HG02981 (cell line): ENCODE measurements around the gene NEURL1.
"Not testable (repeated sequence)": the region's sequence is repeated elsewhere in the genome, so short reads cannot be mapped to it uniquely, and the experiment has no call there.

ENCODE experiments used
- ATAC-seq: cut with Tn5 transposase; IDR thresholded peaks from one replicate; pipeline ENCODE4 v1.9.1; 2021; ENCODE audit warnings: mild to moderate bottlenecking, moderate library complexity; ENCODE audit not compliant: unreplicated experiment

NEURL1 gene

DNA sequence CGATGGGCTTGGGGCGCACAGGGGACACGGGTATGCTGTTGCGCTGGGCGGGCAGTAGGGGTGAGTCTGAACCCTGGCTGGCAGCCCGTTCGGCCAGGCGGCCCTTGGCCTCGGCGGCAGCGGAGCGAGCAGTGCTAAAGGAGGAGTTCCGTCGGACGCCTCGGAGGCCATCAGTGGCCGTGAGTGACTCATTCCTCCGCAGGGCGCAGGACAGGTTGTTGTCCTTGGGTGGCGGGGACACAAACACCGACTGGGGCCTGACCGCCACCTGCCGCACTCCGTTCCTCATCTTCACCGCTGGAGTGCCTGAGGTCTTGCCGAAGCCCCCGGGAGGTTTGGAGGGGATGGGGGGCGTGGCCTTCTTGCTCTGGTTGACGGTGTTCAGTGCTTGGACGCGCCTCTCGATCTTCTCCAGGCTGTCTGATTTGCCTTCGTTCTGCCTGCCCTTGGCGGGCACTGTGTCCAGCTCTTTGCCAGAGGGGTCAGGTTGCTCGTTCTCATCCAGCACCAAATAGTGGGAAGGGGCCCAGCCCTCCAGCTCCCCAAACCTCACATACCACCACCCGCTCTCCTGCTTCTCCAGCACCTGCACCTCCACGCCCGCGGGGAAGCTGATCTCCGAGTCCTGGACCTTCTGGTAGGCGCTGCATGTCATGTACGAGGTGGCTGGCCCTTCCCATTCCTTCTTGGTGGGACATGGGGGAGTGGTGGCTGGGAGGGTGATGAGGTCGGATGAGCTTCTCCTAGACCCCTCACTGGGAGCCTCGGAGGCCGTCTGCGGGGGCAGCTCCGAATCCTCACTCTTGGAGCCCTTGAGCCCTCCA, 108.7 kb downstream of the NEURL1 start:
- no peak for ATAC-seq

- ATAC-seq: no peak
Observed at GRCh38 chr10:103602852-103603155, 109.3 kb downstream of the NEURL1 start.

GRCh38 chr10:103603382-103603781, 109.9 kb downstream of the NEURL1 start:
- ATAC-seq: no peak

DNA sequence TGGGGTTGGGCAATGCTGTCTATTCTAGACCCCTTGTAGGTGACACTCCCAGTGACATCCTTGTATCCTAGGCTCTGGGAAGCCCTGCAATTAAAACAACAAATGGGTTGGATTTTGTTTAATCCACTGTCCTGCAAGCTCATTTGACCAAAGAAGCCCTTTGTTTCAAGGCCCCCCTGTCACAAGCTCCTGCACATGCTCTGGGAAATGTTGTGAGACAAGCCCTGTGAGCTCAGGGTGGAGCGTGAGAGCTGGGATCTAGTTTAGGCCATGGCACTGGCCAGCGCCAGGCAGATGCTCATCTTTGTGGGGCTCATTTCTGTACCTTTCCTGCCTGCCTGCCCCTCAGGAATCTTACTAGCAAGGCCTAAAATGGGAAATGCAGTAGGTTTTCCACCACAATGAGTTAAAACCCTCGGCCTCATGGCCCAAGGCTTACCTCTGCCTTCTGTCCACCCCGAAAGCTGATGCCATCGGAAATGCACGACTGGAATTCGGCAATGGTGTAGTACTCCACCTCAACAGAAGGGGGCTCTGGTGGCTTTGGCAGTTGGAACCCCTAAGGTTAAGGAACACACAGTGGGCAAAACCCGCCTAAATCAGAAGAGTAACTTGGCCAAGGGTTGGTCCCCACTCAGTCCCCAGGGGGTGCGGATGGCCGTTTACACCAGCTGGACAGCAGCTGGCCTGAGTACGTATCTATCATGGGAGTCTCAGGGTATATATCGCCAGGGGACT, 112.0 kb downstream of the NEURL1 start:
- ATAC-seq: no peak

- ATAC-seq: not testable (repeated sequence)
Observed at GRCh38 chr10:103606097-103606438, 112.6 kb downstream of the NEURL1 start.

DNA sequence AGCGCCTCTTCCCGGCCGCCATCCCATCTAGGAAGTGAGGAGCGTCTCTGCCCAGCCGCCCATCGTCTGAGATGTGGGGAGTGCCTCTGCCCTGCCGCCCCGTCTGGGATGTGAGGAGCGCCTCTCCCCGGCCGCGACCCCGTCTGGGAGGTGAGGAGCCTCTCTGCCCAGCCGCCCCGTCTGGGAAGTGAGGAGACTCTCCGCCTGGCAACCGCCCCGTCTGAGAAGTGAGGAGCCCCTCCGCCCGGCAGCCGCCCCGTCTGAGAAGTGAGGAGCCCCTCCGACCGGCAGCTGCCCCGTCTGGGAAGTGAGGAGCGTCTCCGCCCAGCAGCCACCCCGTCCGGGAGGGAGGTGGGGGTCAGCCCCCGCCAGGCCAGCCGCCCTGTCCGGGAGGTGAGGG, 113.5 kb downstream of the NEURL1 start:
- not testable (repeated sequence) for ATAC-seq

GRCh38 chr10:103608056-103608455, 114.6 kb downstream of the NEURL1 start:
- not testable (repeated sequence) for ATAC-seq

- no peak for ATAC-seq
Observed at GRCh38 chr10:103609231-103610082, 116.0 kb downstream of the NEURL1 start.

- ATAC-seq: no peak
Observed at GRCh38 chr10:103610083-103610472, 116.6 kb downstream of the NEURL1 start.

DNA sequence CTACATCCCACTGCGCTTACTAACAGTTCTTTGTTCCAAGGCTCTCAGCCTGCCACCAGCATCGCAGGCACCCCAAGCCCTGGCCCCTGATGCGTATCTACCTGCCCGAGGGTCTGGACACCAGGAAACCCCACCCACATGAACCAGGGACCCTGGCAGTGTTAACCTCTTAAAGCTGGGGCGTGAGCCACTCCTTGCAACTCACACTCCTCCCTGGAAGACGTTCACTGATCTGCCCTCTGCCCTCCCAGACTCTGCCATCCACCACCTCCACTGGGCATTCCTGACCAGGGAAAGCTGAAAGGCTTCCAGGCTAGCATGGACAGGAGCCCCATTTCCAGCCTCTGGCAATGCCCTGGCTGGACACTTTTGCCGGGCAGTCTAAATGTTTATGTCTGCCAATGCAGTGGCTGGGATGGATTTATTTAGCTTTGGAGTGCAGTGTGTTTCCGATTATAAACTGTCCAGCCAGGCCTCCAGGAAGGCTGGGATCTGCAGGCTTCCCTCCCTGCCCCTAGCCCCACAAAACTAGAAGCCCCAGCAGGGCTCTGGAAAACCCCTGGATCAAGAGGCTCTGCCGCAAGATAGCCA, 117.5 kb downstream of the NEURL1 start:
- no peak for ATAC-seq

- no peak for ATAC-seq
Observed at GRCh38 chr10:103612462-103613365, 119.2 kb downstream of the NEURL1 start.

DNA sequence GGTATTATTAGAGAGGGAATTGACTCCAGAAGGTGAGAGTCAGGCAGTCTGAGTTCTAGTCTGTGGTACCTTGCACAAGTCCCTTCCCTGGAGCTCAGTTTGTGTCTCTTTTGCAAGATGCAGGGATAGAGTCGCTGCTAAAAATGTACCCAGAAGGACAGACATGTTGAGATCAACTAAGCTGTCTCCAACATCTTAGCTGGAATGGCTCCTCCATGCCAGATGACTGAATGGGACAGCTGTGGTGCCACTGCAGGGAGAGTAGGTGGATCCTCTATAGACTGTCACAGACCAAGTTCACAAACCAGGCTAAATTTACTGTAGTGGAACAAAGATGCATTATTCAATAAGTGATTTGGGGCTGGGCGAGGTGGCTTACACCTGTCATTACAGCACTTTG, 120.1 kb downstream of the NEURL1 start:
- ATAC-seq: no peak

DNA sequence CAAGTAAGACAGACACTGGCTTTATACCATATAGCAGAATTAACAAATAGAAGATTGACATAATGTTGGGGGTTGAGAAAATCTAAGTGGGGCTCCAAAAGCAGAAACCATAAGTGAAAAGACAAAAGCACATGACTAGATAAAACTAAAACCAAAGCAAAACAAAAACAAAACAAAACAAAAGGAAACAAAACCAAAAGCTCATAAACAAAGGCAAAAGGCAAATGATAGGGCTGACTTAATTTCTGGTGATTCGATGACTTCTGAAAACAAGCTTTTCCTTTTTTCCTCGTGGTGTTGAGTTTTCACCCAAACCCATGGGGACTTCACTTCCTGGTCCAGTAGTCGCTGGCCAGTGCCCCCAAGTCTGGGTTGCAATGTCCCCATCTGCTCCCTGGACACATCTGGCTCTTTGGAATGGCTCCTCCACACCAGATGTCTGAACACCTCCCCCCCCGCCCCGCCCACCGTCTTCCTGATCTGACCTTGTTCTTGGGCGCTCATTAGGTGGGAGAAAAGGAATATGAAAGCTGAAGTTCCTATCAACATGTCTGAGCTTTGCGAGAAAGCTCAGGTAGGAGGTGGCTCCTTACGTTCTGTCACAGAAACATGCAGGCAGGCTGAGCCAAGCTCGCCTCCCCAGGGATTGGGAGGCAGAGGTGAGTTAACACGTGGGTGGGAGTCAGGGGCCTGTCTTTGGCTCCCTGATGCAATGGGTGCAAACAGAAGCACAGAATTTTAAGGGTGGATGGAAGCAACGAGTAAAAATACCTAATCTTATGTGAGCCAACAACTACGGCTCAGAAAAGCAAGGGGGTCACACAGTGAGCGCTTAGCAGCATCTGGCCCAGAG, 121.0 kb downstream of the NEURL1 start:
- no peak for ATAC-seq

DNA sequence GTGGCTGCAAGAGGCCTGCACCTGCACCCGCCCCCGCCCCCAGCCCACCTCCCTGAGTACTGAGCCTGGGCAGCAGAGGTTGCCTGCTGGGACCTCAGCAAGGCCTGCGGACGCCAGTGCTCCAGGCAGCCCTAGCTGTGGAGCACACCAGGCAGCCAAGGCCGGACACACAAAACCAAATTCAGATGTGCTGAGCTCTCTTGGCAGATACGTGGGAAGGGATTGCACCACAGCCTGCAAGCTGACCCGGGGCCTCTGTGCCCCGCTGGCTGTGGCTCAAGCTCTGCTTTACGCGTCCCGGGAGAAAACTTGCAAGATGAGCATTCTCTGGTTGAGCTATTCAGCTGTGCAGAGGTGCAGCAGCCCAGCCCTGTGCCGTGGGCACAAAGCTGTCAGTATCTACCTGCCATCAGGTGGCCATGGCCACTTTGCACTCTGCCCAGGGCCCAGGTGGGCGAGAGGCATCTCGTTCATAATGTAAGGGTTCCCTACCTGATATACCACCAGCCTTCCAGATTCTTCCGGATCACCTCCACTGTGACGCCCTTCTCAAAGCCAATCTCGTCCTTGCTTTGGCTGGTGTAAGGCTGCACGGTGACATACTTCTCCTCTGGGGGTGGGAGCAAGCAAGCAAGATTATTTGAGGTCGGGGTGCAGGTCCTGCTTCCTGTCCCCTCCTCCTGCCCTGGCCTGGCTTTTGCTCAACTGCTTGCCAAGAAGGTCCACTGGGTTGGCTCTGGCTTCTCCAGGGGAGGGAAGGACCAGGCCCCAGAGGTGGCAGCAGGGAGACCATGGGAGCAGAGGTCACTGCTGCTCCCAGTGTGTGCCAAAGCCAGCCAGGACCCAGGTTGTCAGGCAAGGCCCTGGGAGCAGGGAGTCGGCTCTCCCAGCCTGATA, 123.4 kb downstream of the NEURL1 start:
- ATAC-seq: no peak

- ATAC-seq: no peak
Observed at GRCh38 chr10:103617602-103618385, 124.3 kb downstream of the NEURL1 start.

DNA sequence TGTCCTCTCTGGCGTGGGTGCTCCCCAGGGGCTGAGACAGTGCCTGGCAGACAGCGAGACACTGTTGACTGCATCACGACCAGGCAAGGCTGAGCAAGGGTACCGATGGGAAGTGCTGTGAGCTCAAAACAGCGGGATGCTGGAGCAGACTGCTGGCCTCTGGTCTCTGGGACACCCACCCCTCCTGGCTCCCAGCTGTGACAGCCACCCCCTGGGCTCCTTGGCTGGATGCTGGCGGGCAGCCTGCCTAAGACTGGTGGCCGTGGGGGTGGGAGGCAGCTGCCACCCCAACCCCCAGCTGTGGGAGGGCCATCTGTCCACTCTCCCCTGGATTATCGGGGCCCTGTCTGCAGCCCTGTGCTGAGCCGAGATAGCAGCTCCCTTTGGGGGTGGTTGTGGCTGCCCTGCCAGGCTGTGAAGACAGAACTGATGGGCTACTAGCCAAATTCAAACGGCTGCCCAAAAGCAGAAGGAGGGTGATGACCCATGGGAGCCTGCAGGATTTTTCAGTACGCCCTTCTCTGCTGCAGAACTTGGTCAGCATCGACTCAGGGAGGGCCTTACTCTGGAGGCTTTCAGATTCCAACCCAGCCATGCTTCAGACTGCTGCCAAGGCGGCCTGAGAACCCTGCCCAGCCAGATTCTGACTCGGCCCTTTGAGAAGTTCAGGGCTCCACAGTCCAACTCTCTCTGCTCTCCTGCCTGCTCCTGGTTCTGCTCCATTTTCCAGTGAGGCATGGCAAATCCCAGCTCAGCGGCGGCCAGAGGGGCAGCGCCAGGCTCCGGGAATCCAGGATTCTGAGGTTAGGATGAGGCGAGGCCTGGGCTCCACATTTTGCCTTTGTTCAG, 125.3 kb downstream of the NEURL1 start:
- ATAC-seq: no peak
